AG08396 (cell line): ENCODE data around the gene ZNF74.
A peak's percentile ranks its signal among the peaks of the same experiment; 100 is the strongest.

ENCODE experiments used
- DNase-seq: peaks from one replicate; pipeline ENCODE4 v3.0.0; 2012; ENCODE audit warnings: low spot score, mixed read lengths

The ZNF74 gene

GRCh38 chr22:20420157-20420842 is 26.3 kb downstream of the ZNF74 start:
- no peak for DNase-seq

- no peak for DNase-seq
Measured at GRCh38 chr22:20421507-20421874, 27.5 kb downstream of the ZNF74 start.

- peak; percentile 83 for DNase-seq
Measured at GRCh38 chr22:20422271-20423007, 28.5 kb downstream of the ZNF74 start.

DNA sequence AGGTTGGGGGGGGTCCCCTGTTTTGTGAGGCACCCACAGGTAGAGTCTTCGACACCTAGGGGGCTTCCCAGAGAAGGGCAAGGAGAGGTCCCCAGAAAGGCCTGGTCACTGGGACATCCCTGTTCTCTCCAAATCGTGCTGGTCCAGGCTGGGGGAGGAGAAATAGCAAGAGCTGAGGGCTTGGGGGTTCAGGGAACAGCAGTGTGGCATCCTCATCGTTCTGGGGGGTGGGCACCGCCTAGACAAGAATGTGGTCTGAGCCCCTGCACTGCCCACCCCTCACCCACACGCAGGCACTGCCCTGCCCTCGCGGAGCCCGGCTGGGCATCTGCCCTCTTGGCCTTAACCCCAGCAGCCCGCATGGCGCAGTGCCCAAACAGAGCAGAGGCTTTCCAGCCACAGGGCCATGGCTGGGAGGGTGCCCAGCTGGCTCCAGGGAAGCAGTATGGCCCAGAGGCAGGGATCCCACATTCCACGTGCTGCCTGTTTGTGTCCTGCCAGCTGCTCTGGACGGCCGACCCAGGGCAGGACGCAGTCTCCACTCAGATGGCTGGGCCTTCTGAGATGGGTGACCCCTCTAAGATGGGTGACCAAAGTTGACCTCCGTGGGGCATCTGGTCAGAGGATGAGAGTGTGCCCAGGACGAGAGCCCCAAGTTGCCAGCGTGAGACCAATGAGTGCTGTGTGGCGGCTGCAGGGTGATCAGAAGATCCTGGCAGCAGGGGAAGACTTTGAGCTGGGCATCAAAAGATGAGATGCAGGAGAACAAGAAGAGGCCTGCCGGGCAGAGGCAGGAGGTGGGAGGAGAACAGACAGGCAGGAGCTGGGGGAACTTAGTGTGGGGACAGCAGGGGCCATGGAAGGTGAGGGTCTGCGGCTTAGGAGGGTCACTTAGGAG is 29.3 kb downstream of the ZNF74 start:
- DNase-seq = peak; percentile 84

DNA sequence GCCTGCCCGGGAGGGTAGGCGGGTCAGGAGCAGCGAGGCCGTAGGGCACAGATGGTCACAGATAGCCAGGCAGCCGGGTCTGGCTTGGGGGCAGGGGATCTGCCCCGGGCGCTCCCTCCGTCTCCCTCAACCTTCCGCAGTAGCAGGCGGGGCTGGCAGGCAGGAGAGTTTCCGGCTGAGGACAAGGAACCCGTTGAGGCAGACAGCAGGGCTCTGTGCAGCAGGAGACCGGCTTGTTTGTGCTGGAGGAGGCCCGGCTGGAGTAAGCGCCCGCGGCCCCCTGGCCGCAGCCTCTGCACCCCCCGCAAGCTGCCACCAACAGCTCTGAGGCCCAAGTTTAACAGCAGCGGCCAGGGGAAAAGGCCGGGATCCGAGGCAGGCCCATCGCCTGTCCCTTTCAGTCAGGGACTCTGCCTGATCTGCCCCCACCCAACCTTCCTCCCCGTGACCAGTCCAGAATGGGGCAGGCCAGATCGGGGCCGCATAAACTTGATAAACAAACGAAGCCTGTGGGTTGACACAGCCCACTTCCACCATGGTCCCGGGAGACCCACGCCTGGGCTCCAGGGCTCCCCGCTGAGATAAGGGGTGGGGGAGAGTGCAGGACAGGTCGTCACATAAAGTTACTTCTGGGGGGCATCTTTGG is 30.1 kb downstream of the ZNF74 start:
- peak; percentile 18 for DNase-seq

- DNase-seq = no peak
Measured at GRCh38 chr22:20424568-20424931, 30.6 kb downstream of the ZNF74 start.

DNA sequence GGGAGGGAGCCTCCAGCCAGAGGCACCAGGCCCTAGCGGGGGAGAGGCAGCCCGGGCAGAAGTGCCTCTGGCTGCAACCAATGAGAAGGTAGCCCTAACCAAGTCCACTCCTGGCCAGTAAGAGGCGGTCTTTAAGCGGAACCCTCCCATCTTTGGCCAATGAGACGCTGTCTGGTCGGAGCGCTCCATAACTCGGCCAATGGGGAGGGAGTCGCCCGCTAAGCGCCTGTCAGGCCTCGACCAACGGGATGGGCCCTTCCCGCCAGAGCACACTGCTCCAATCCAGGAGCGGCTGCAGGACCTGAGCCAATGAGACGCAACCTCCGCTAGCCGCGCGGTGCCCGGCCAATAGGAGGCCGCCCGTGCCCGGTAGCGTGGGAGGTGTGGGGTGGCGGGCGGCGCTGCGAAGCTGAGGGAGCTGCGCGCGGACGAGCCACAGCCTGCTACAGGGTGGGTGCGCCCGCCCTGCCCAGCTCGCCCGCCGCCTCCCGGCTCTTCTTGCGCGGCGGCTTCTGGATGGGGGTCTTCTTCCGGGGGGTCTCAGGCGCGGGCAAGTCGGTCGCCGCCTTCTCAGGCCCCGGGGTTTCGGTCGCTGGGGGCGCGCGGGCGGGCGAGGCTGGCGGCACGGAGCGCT is 31.1 kb downstream of the ZNF74 start:
- DNase-seq = peak; percentile 58

DNA sequence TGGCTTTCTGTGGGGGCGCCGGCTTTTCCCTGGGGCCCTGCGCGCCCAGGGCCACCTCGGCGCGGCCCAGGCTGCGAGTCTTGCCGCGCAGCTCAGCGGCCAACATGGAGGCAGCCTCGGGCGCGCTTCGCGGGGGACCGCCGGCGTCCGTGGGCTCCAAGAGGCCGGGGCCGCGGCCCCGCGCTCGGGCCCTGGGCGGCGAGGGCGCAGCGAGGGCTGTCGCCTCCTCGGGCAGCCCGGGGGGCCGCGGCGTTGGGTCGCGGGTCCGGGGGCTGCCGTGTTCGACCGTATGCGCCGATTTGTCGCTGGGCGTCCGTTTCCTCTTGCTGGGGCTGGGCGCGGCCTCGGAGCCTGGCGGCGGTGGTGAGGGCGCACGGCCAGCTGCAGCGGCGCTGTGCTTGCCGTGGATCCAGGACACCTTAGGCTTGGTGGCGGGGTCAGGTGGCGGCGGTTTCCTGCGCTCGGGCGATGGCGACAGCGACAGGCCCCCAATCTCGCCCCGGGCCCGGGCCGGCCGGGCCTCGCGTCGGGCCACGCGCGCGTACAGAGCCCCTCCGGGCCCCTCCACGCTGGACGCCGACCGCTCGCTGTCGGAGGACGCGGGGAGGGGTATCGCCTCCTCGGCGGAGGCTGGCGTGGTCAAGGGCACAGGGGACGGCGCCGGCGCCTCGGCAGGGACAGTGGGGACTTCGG is 31.8 kb downstream of the ZNF74 start:
- DNase-seq = no peak

DNA sequence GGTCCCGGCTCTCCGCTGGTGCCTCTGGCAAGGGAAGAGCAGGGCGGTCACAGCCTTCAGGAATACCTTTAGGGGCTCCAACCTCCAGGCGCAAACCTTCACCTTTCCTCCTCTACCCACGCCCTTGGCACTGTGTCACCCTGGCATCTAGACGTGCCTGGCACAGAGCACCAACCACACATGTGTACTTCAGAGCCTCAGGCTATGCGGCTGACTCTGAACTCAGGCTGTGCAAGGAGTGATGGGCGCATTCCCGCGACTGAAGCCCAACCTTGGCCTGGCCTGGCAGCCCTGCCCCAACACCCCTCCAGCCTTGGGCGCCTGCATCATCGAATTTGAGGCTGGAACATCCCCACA is 32.3 kb downstream of the ZNF74 start:
- no peak for DNase-seq

DNA sequence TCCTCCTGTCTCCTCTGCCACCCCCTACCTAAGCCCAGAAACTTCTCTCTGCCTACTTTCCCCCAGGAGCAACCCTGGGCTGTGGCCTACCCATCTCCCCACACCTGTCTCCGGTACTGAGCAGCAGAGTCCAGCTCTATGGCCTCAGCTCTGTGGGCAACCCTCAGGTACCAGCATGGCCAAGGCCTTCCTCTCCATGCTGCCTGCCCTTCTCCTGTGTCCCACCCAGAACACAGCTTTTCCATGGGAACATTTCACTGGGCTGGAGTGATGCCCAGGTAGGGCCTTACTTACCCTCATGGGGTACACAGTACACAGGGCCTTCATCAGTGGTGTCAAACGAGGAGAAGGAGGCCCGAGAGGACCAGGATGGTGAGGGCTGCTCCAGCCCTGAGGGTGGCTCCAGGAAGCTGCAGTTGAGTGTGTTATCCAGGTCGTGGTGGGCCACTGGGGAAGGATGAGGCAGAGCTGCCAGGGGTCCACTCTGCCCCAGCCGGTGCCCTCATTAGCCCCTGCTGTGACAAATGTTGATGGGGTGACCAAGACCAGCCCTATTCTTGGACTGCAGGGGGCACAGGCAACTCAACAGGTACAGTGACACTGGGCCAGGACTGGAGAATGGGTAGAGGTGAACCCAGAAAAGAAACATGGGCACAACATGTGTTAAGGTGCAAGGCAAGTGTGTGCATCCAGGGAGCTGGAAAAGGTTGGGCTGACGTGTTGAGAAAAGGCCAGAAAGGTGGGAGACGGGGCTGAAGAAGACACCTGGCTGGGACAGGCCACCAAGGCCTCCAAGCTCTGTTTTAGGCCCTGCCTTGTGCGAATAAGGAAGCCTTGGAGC is 33.4 kb downstream of the ZNF74 start:
- no peak for DNase-seq

GRCh38 chr22:20427945-20428417 is 34.0 kb downstream of the ZNF74 start:
- no peak for DNase-seq

- no peak for DNase-seq
Measured at GRCh38 chr22:20428496-20429253, 34.7 kb downstream of the ZNF74 start.

- peak; percentile 26 for DNase-seq
Measured at GRCh38 chr22:20429254-20430100, 35.5 kb downstream of the ZNF74 start.

- no peak for DNase-seq
Measured at GRCh38 chr22:20430101-20430719, 36.3 kb downstream of the ZNF74 start.

DNA sequence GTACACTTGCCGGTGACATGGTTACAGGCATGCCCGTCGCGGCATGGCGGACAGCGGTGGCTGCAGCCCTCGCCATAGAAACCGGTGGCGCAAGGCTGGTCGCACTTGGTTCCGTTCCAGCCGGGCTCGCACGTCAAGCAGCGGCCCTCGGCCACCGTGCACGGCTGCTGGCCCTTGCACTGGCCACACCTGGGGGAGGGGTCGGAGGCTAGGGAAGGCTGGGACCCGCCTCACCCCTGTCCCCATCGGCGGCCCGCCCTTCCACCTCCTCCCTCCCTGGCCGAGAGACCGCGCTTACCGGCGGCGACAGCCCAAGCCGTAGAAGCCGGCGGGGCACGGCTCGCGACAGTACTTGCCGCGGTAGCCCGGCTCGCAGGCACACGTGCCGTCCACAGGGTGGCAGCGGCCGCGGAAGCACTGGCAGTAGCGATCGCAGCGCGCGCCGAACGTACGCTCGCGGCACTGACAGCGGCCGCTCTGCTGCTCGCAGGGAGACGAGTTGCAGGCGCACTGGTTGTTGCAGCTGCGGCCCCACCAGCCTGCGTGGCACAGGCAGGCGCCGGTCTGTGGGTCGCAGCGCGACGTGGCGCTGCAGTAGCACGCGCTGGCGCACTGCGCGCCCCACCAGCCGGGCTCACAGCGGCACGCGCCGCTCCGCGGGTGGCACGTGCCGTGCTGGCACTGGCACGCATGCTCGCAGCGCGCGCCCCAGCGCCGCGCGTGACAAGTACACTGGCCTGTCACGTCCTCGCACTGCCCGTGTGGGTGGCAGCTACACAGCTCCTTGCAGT is 37.0 kb downstream of the ZNF74 start:
- peak; percentile 35 for DNase-seq

DNA sequence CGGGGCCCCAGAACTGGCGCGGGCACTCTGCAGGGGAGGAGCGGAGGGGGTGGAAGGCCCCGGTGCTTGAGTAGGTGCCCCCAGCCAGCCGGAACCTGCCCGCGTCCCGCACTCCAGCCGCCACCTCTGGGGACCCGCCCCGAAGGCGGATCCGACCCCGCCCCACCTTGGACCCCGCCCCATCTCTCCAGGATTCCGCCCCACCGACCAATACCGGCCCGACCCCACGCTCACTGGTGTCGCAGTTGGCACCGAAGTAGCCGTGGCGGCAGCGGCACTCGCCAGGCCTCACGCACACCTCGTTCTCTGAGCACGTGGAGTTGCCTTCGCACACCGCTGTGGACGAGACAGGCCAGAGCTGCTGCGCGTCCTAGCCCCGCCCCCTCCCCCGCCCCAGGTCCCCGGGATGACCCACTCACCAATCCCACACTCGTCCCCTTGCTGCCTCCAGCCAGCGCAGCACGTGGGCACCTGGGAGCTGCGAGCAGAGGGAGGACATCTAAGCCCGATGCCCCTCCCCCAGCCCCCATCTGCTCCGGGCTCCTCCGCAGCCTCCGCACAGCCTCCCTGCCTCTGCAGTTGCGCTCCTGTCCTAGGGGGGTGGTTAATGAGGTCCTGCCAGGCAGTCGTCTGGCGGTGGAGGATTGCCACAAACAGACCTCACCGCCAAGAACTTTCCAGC is 37.7 kb downstream of the ZNF74 start:
- DNase-seq = no peak

- no peak for DNase-seq
Measured at GRCh38 chr22:20432244-20432686, 38.3 kb downstream of the ZNF74 start.
